COLO829 (cell line): ENCODE measurements around the gene CCDC50.
A peak's percentile ranks its signal among the peaks of the same experiment; 100 is the strongest.

Source experiments
- DNase-seq: peaks from one replicate; pipeline ENCODE4 v3.0.0; 2012; ENCODE audit warnings: low spot score

Gene CCDC50

GRCh38 chr3:191316876-191317603, 12.2 kb upstream of the CCDC50 start:
- no peak for DNase-seq

GRCh38 chr3:191320316-191320715, 8.9 kb upstream of the CCDC50 start:
- no peak for DNase-seq

GRCh38 chr3:191321019-191321767, 8.0 kb upstream of the CCDC50 start:
- DNase-seq = no peak

DNA sequence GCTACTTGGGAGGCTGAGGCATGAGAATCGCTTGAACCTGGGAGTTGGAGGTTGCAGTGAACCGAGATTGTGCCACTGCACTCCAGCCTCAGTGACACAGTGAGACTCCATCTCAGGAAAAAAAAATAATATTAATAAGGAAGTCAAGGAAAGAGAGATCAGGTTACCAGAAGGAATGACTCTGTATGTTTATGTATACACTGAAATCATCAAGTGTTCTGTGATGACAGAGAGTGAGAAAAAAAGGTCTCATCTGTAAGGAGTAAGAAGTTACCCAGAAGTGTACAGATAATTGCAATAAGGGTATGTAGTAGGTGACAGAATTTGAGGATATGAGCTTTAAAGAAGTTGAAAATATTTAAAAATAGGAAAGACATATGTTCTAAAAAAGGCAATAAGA, 4.3 kb upstream of the CCDC50 start:
- DNase-seq = no peak

GRCh38 chr3:191327526-191327925, 1.7 kb upstream of the CCDC50 start:
- DNase-seq = no peak

- no peak for DNase-seq
Measured at GRCh38 chr3:191328383-191328961, 722 bp upstream of the CCDC50 start.

DNA sequence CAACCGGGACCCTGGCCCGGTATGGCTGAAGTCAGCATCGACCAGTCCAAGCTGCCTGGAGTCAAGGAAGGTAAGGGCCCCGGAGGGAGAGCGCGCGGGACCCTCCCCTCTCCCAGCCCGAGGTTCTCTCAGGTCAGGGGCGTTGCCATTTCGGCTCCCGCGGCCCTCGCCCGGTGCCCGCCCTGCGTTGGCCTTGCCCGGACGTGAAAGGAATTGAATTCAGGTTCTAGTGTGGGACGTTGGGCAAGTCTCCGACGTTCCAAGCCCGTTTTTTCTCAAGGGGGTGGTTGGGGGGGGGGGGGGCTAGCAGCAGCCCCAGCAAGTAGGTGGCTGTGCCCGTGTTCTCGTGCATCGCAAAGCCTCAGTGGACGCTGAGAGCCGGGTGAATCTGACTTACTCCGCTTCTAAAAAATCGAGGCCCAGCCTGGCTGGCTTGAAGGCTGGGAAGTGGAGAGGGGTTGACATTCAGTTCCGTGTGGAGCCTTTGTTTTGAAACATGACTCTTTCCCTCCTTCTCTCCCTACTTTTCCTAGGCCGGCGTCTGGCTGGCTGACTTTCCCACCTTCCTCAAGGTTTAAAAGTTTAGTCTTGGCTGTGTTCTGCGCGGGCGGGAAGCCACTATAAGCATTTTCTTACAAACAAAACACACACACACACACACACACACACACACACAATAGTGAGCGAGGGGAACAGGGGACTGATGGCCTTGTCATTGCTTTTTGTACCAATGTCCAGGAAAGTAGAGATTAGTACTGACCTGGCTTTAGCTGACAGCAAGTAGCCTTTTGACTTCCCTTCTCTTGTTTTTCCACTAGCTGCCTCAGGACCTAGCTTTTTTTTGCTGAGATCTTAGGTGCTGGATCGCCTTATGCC, 698 bp downstream of the CCDC50 start, which contains the start of gene UTS2B:
Gene UTS2B (minus strand): TSS at position 873 of the 876 bp plus-strand sequence. CDS start 48,337 bp downstream, outside the sequence.
- peak; percentile 21 for DNase-seq

DNA sequence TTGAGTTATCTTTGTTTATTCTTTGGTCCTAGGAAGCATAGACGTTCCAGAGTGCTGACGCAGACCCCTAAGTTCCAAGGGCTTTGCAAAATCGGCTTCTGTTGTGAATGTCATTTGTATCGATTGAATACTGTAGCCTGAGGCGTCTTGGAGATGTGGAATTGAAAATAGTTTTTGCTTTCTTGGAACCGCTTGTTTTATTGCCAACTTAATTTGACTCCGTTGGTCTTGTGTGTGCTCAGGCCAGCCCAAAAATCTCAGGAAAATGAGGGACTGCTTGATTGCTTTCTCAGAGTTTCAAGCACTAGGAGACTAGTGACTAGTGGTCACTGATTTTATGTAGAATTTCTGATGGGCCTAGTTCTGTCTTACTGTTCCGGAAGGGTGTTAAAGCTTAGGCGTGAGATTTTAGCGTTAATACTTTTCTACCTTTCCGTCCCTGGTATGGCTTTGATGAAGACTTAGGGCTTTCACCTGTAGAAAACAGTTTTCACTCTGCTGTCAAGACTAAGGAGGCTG, 1.4 kb downstream of the CCDC50 start:
- DNase-seq = peak; percentile 35

GRCh38 chr3:191331388-191331787, 2.2 kb downstream of the CCDC50 start:
- DNase-seq = peak; percentile 40

DNA sequence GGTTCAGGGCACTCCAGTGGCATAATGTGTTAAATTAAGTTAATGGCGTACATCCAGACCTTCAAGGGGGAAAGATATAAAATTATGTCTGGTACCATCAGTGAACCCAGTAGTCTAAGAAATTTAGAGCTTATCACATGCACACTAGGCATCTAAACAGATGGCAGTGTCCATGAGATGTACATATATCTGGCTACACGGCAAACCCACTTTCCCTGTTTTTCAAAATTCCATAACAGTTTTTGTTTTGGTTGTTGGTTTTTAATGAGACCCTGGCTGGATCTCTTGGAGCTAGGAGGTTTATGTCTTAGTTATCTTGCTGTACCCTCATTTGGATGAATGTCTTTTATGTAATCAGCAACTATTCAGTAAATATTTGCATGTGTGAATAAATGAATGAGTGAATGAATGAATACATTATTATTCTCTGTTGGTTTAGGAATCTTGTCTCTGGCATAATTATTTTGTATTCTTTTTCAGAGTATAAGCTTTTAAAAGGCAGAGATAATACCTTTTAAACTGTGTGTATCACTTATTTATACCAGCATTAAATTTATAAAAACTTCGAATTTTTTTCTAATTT, 4.2 kb downstream of the CCDC50 start:
- no peak for DNase-seq

- no peak for DNase-seq
Measured at GRCh38 chr3:191334346-191334893, 5.2 kb downstream of the CCDC50 start.

- no peak for DNase-seq
Measured at GRCh38 chr3:191336833-191337232, 7.6 kb downstream of the CCDC50 start.

GRCh38 chr3:191338177-191338488, 8.9 kb downstream of the CCDC50 start:
- DNase-seq = no peak

GRCh38 chr3:191339316-191339917, 10.2 kb downstream of the CCDC50 start:
- DNase-seq = no peak

DNA sequence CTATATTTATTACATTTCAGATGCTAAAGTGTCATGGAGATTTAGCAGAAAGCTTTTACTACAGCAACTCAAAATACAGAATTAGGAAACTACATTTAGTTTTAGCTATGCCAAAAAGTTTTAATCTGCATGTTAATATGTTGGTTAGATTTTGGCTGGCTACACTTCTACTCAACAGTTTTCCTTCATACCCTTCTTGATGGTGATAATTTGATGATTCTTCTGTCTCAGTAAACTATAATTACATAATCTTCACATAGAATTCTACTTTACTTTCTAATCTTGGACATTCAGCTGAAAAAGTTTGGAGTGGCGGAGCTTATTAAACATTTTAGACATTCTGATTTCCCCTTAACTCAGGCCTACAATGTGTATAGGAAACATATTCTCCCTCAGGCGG, 11.2 kb downstream of the CCDC50 start:
- DNase-seq = no peak

DNA sequence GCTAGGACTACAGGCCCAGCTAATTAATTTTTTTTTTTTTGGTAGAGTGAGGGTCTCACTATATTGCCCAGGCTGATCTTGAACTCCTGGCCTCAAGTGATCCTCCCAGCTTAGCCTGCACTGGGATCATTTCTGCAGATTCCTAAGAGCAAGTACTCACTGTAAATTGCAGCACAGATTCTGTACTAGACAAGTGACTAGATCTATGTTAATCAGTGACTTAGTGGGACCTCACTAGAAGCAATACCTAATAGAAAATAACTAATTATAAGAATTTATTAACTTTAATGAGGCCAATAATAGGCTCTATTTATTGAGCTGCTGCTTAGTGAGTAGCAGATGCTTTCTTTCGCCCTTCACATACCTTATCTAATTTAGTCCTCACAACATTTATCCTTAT, 11.8 kb downstream of the CCDC50 start:
- DNase-seq = no peak

- DNase-seq = no peak
Measured at GRCh38 chr3:191342006-191342405, 12.8 kb downstream of the CCDC50 start.

GRCh38 chr3:191342411-191342810, 13.2 kb downstream of the CCDC50 start:
- DNase-seq = no peak

- DNase-seq = no peak
Measured at GRCh38 chr3:191343115-191343514, 13.9 kb downstream of the CCDC50 start.

DNA sequence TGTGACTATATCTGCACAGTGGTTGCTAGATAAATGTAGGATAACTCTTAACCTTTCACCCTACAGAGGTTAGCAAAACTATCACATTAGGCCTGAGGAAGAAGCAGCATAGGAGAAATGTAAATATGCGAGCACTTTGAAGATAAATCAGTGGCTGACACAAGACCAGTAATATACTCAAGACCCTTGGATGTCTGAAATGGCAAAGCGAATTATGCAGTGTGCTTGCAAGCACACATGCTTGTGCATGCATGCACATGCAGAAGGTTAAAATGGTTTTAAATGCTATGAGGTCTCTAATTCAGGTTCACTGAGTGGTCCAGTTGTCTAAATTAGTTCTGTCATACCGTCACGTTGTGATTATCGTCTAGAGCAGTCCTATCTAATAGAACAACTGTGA, 14.7 kb downstream of the CCDC50 start:
- no peak for DNase-seq

- no peak for DNase-seq
Measured at GRCh38 chr3:191345334-191345733, 16.1 kb downstream of the CCDC50 start.
